SU-DHL-6 (cell line): ENCODE results near the gene C2orf42.

ENCODE experiments used
- CTCF ChIP-seq: fragments of 200-600 bp; sonication (generic); IDR thresholded peaks from one replicate; pipeline ENCODE4 v1.5.1; 2017; ENCODE audit warnings: antibody characterized with exemption, mild to moderate bottlenecking, low read length, moderate library complexity; ENCODE audit not compliant: insufficient read depth, poor library complexity, severe bottlenecking
- EZH2phosphoT487 ChIP-seq: fragments of 200-600 bp; sonication (generic), shearing (Covaris generic); conservative IDR thresholded peaks from 2 replicates; pipeline ENCODE4 v1.6.1; 2018; ENCODE audit warnings: mild to moderate bottlenecking, antibody characterized with exemption, low read length, moderate library complexity, mixed read lengths

GRCh38 chr2:70214365-70214764, 23.5 kb upstream of the C2orf42 start:
- TF ChIP-seq CTCF (no peak), EZH2phosphoT487 (no peak)
